ENCODE measurements around the gene ACTR3. TPM values are rescaled to one million over a fixed set of nuclear protein-coding genes. Genes with fewer than 3 reads are reported as not detected.

The ACTR3 gene
- total RNA-seq, 1 donor from 2014 or later, result 638 TPM

- ChIA-PET CTCF (no interaction called here), POLR2A (no interaction called here)
- TF ChIP-seq CTCF (IDR thresholded peaks at IDR 0.05), result no peak
- H3K27ac Mint-ChIP-seq, result no peak overlapping the region
- DNase-seq (no peak), ATAC-seq (ENCODE audit: low read depth) (no peak)
- H3K4me1 Mint-ChIP-seq, result peaks cover 32% of the 10 kb centered on the region
- H3K36me3 Mint-ChIP-seq (ENCODE audit: low read depth), result no peaks in the 10 kb centered on the region
- no peaks in the 10 kb centered on the region for H3K9me3 Mint-ChIP-seq
- H3K4me3 Mint-ChIP-seq, result no peak overlapping the region
- no peaks in the 10 kb centered on the region for H3K27me3 Mint-ChIP-seq
- intact Hi-C loops (cut with micrococcal nuclease), result no loop called here
These were observed 14.8 kb upstream of the ACTR3 start for GRCh38 chr2:113875135-113875534.

GRCh38 chr2:113876503-113877387, 13.1 kb upstream of the ACTR3 start:
- DNase-seq, result no peak
- Mint-ChIP-seq H3K4me1 (peaks cover 32% of the 10 kb centered on the region), H3K27ac (no peak overlapping the region), H3K36me3 (ENCODE audit: low read depth) (peaks cover 7% of the 10 kb centered on the region), H3K4me3 (no peak overlapping the region), H3K27me3 (no peaks in the 10 kb centered on the region), H3K9me3 (no peaks in the 10 kb centered on the region)
- CTCF ChIA-PET, result interaction anchor here (1.8 kb wide), 1 partner anchor 12 kb away, joined by 4 read pairs; no protein-coding TSS in a partner anchor
- intact Hi-C loops (cut with micrococcal nuclease), result no loop called here
- no peak for ATAC-seq (ENCODE audit: low read depth)
- POLR2A ChIA-PET, result interaction anchor here (1.1 to 2.4 kb wide), 3 partner anchors 9 to 120 kb away, joined by 4 to 9 read pairs (median 4); partner anchors contain the start of genes ACTR3 and SLC35F5
- no peak for TF ChIP-seq CTCF (IDR thresholded peaks at IDR 0.05)

- no peak for DNase-seq
- intact Hi-C loops (cut with micrococcal nuclease), result no loop called here
- POLR2A ChIA-PET, result interaction anchor here (1.4 to 2.4 kb wide), 3 partner anchors 9 to 121 kb away, joined by 7 to 9 read pairs (median 9); partner anchors contain the start of genes ACTR3 and SLC35F5
- peak overlapping the region; percentile 56 for H3K4me3 Mint-ChIP-seq
- CTCF ChIA-PET, result interaction anchor here (1.8 kb wide), 1 partner anchor 10 kb away, joined by 4 read pairs; no protein-coding TSS in a partner anchor
- peak; percentile 66 for ATAC-seq (ENCODE audit: low read depth)
- H3K27ac Mint-ChIP-seq, result peak overlapping the region; percentile 84
- no peak for TF ChIP-seq CTCF (IDR thresholded peaks at IDR 0.05)
- H3K27me3 Mint-ChIP-seq, result no peaks in the 10 kb centered on the region
- H3K4me1 Mint-ChIP-seq, result peaks cover 32% of the 10 kb centered on the region
- H3K36me3 Mint-ChIP-seq (ENCODE audit: low read depth), result peaks cover 14% of the 10 kb centered on the region
- H3K9me3 Mint-ChIP-seq, result no peaks in the 10 kb centered on the region
These were observed 11.9 kb upstream of the ACTR3 start for GRCh38 chr2:113877711-113878598.

- ATAC-seq (ENCODE audit: low read depth) (no peak), DNase-seq (no peak)
- intact Hi-C loops (cut with micrococcal nuclease), result no loop called here
- H3K27ac Mint-ChIP-seq, result peak overlapping the region; percentile 46
- POLR2A ChIA-PET, result interaction anchor here (0.6 to 2.4 kb wide), 6 partner anchors 8 to 122 kb away, joined by 3 to 9 read pairs (median 6); partner anchors contain the start of genes ACTR3 and SLC35F5
- no peaks in the 10 kb centered on the region for H3K27me3 Mint-ChIP-seq
- no peaks in the 10 kb centered on the region for H3K9me3 Mint-ChIP-seq
- no peak overlapping the region for H3K4me3 Mint-ChIP-seq
- H3K4me1 Mint-ChIP-seq, result peaks cover 30% of the 10 kb centered on the region
- CTCF ChIA-PET, result interaction anchor here (1.0 to 1.8 kb wide), 2 partner anchors 8 to 10 kb away, joined by 3 to 4 read pairs; no protein-coding TSS in a partner anchor
- no peak for TF ChIP-seq CTCF (IDR thresholded peaks at IDR 0.05)
- H3K36me3 Mint-ChIP-seq (ENCODE audit: low read depth), result peaks cover 16% of the 10 kb centered on the region
These were observed 11.1 kb upstream of the ACTR3 start for GRCh38 chr2:113878743-113879142.

All from activated B cell treated with CpG ODN at 0.5 μM for 24 hours (primary cell).